Left lung (tissue), 10 donors: ENCODE data around the gene ACADL. TPM values are rescaled to one million over a fixed set of nuclear protein-coding genes. Genes with fewer than 3 reads are reported as not detected.
"Not testable (repeated sequence)": the region's sequence is repeated elsewhere in the genome, so short reads cannot be mapped to it uniquely, and the experiment has no call there.

Source experiments
- ATAC-seq: fragments of 200-7000 bp; cut with Tn5 transposase; one replicate; pipeline ENCODE4 v1.9.1; 2020; ENCODE audit warnings: moderate library complexity
- DNase-seq, 4 donors: peaks; one replicate each; pipeline ENCODE4 v3.0.0-alpha.2; 2013 to 2020
- H3K27ac ChIP-seq, 2 donors: fragments of 200-600 bp; sonication (generic) in 1 of 2; one replicate each; pipeline versions ENCODE4 v1.5.0 to v1.8.0; 2020 to 2021
- H3K27me3 ChIP-seq, 2 donors: fragments of 200-600 bp; sonication (generic) in 1 of 2; one replicate each; pipeline versions ENCODE4 v1.5.0 to v1.8.0; 2020 to 2021
- H3K36me3 ChIP-seq, 2 donors: fragments of 200-600 bp; sonication (generic) in 1 of 2; one replicate each; pipeline versions ENCODE4 v1.5.0 to v1.8.0; 2020 to 2021
- H3K4me1 ChIP-seq, 2 donors: fragments of 200-600 bp; one replicate each; pipeline ENCODE4 v1.8.0; 2021
- H3K4me3 ChIP-seq, 2 donors: fragments of 200-600 bp; sonication (generic) in 1 of 2; one replicate each; pipeline versions ENCODE4 v1.5.0 to v1.8.0; 2020 to 2021; ENCODE audit warnings: mild to moderate bottlenecking in 1 of 2
- H3K9me3 ChIP-seq, 2 donors: fragments of 200-600 bp; sonication (generic) in 1 of 2; one replicate each; pipeline versions ENCODE4 v1.5.0 to v1.8.0; 2020 to 2021
- CTCF ChIP-seq, 2 donors: fragments of 200-600 bp; sonication (generic) in 1 of 2; IDR thresholded peaks; one replicate each; pipeline versions ENCODE4 v1.5.0 to v1.8.0; 2021; ENCODE audit warnings: antibody characterized with exemption in 2 of 2
- intact Hi-C, 2 donors: fragments of 100-400 bp; cut with DNase I; formaldehyde crosslinking; loops; one replicate each; pipeline versions ENCODE4 v1.11.2 to v1.14.2; 2022
- polyA plus RNA-seq, 6 donors: library from polyadenylated mRNA; unstranded; fragments of 120-200 nt; gene quantifications; one replicate each; pipeline ENCODE4 v1.2.1, GENCODE V29; 2013; ENCODE audit not compliant: insufficient read length in 6 of 6
- total RNA-seq, 2 donors: library from RNA; stranded (reverse); fragmentation: NEBNext Ultra II Directional; extraction: Animal tissue kit (Norgen Biotek cat#: 25700); gene quantifications; one replicate each; pipeline ENCODE4 v1.2.1, GENCODE V29; 2021
- donor health status: DM: no; HTN: yes; CAD: no.
- donor health status: DM: no; HTN: no; CAD: no.

ACADL gene
- total and polyA plus RNA-seq, 8 donors: 14.6 to 32.9 (median 18.8) TPM

- no peak for TF ChIP-seq CTCF (IDR thresholded peaks at IDR 0.05)
- ATAC-seq: no peak
- Histone ChIP-seq H3K4me1 (no peaks in the 10 kb centered on the region), H3K27ac (no peak overlapping the region), H3K9me3 (peaks cover 0 to 18% of the 10 kb centered on the region in 2 donors), H3K27me3 (no peaks in the 10 kb centered on the region), H3K4me3 (no peak overlapping the region), H3K36me3 (no peaks in the 10 kb centered on the region)
- DNase-seq: no peak
- intact Hi-C loops: no loop called here
These were observed 44.8 kb downstream of the ACADL start for GRCh38 chr2:210180477-210180876.

- Histone ChIP-seq H3K27me3 (no peaks in the 10 kb centered on the region), H3K36me3 (no peaks in the 10 kb centered on the region), H3K27ac (no peak overlapping the region), H3K4me1 (no peaks in the 10 kb centered on the region), H3K9me3 (peaks cover 0 to 9% of the 10 kb centered on the region in 2 donors), H3K4me3 (no peak overlapping the region)
- intact Hi-C loops: no loop called here
- TF ChIP-seq CTCF (IDR thresholded peaks at IDR 0.05): no peak
- peak in 2 of 4 donors; percentile 53 to 66 for DNase-seq
- ATAC-seq: no peak
These were observed 45.8 kb downstream of the ACADL start for GRCh38 chr2:210179351-210179990.

- Histone ChIP-seq H3K36me3 (no peaks in the 10 kb centered on the region), H3K27ac (no peak overlapping the region), H3K4me1 (peaks cover 0 to 2% of the 10 kb centered on the region in 2 donors), H3K9me3 (no peaks in the 10 kb centered on the region), H3K4me3 (no peak overlapping the region), H3K27me3 (no peaks in the 10 kb centered on the region)
- DNase-seq (no peak), ATAC-seq (no peak)
- intact Hi-C loops: no loop called here
- TF ChIP-seq CTCF (IDR thresholded peaks at IDR 0.05): no peak
These were observed 47.5 kb downstream of the ACADL start for GRCh38 chr2:210177769-210178168.

GRCh38 chr2:210177115-210177514 lies 48.1 kb downstream of the ACADL start:
- H3K27me3 ChIP-seq, intact Hi-C loops, ATAC-seq: not testable (repeated sequence)

GRCh38 chr2:210174086-210174485 lies 51.2 kb downstream of the ACADL start:
- intact Hi-C loops: no loop called here

More at GRCh38 chr2:210177115-210177514, 48.1 kb downstream of the ACADL start:
- not testable (repeated sequence) for H3K4me3 ChIP-seq, H3K9me3 ChIP-seq, DNase-seq, H3K36me3 ChIP-seq, H3K4me1 ChIP-seq, H3K27ac ChIP-seq

More at GRCh38 chr2:210174086-210174485, 51.2 kb downstream of the ACADL start:
- no peaks in the 10 kb centered on the region for H3K36me3 ChIP-seq
- H3K9me3 ChIP-seq: no peaks in the 10 kb centered on the region
- no peak overlapping the region for H3K27ac ChIP-seq
- H3K27me3 ChIP-seq: no peaks in the 10 kb centered on the region
- ATAC-seq: no peak
- no peak for TF ChIP-seq CTCF (IDR thresholded peaks at IDR 0.05)
- DNase-seq: no peak
- peaks cover 0 to 15% of the 10 kb centered on the region in 2 donors for H3K4me1 ChIP-seq
- H3K4me3 ChIP-seq: no peak overlapping the region
